ENCODE results near the gene ERGIC2.
A peak's percentile ranks its signal among the peaks of the same experiment; 100 is the strongest.

The ERGIC2 gene

GRCh38 chr12:29322157-29322556 lies 58.8 kb downstream of the ERGIC2 start:
- H4K91ac ChIP-seq (ENCODE audit: low read depth, low read length) = no peak overlapping the region
- H2AFZ ChIP-seq (ENCODE audit: insufficient read depth, low read length, poor library complexity) = no peak overlapping the region
- H4K12ac ChIP-seq (ENCODE audit: low read depth, low read length) = no peak overlapping the region
- H3K27me3 ChIP-seq (ENCODE audit: insufficient read depth, low read length) = no peaks in the 10 kb centered on the region
- H3K9ac ChIP-seq (ENCODE audit: low read length) = no peak overlapping the region
- H4K8ac ChIP-seq (ENCODE audit: low read depth, low read length) = no peak overlapping the region
- H2BK5ac ChIP-seq (ENCODE audit: low read depth, low read length, poor library complexity) = no peak overlapping the region
- no peak overlapping the region for H2AK5ac ChIP-seq (ENCODE audit: low read length)
- no peak overlapping the region for H3K27ac ChIP-seq (ENCODE audit: low read depth, low read length)
- no peaks in the 10 kb centered on the region for H3K4me1 ChIP-seq (ENCODE audit: control insufficient read depth in 1 of 2, insufficient read depth in 2 of 2, low read length in 2 of 2)
- no peak overlapping the region for H3K4me2 ChIP-seq (ENCODE audit: low read length)
- WGBS (ENCODE audit: extremely low coverage, insufficient coverage, insufficient read length) = no CpG with 5 or more reads among the region's 3 CpGs
- no peak overlapping the region for H3K23ac ChIP-seq (ENCODE audit: low read length)
- no peak for DNase-seq
- no peak overlapping the region for H3K4me3 ChIP-seq (ENCODE audit: low read depth, low read length)
- no peak overlapping the region for H2BK120ac ChIP-seq (ENCODE audit: insufficient read depth, low read length, poor library complexity)
- H3K9me3 ChIP-seq (ENCODE audit: insufficient read depth, low read depth, low read length) = peaks cover 7% of the 10 kb centered on the region
- H3K36me3 ChIP-seq (ENCODE audit: control insufficient read depth in 1 of 2, insufficient read depth in 2 of 2, low read length in 2 of 2) = peaks cover 7 to 10% of the 10 kb centered on the region in 2 experiments
- H3K79me1 ChIP-seq (ENCODE audit: low read length) = no peaks in the 10 kb centered on the region
- no peak overlapping the region for H3K14ac ChIP-seq (ENCODE audit: low read length)
- no peak overlapping the region for H3K18ac ChIP-seq (ENCODE audit: low read length)
- no peaks in the 10 kb centered on the region for H3K79me2 ChIP-seq (ENCODE audit: control insufficient read depth, insufficient read depth, low read length, poor library complexity)
- H2BK12ac ChIP-seq (ENCODE audit: low read length) = no peak overlapping the region
- H3K4ac ChIP-seq (ENCODE audit: low read depth, low read length) = no peak overlapping the region

GRCh38 chr12:29320295-29321085 lies 60.5 kb downstream of the ERGIC2 start:
- Histone ChIP-seq H3K79me2 (ENCODE audit: control insufficient read depth, insufficient read depth, low read length, poor library complexity) (no peaks in the 10 kb centered on the region), H3K27ac (ENCODE audit: low read depth, low read length) (no peak overlapping the region), H3K4me1 (ENCODE audit: control insufficient read depth in 1 of 2, insufficient read depth in 2 of 2, low read length in 2 of 2) (peaks cover 0 to 3% of the 10 kb centered on the region in 2 experiments), H3K4me2 (ENCODE audit: low read length) (no peak overlapping the region), H3K9me3 (ENCODE audit: insufficient read depth, low read depth, low read length) (peaks cover 7% of the 10 kb centered on the region), H3K23ac (ENCODE audit: low read length) (no peak overlapping the region), H3K9ac (ENCODE audit: low read length) (no peak overlapping the region), H3K27me3 (ENCODE audit: insufficient read depth, low read length) (no peaks in the 10 kb centered on the region), H2BK5ac (ENCODE audit: low read depth, low read length, poor library complexity) (no peak overlapping the region), H3K4me3 (ENCODE audit: low read depth, low read length) (no peak overlapping the region), H2BK120ac (ENCODE audit: insufficient read depth, low read length, poor library complexity) (no peak overlapping the region), H2AFZ (ENCODE audit: insufficient read depth, low read length, poor library complexity) (no peak overlapping the region), H2BK12ac (ENCODE audit: low read length) (no peak overlapping the region), H3K18ac (ENCODE audit: low read length) (no peak overlapping the region), H3K36me3 (ENCODE audit: control insufficient read depth in 1 of 2, insufficient read depth in 2 of 2, low read length in 2 of 2) (peaks cover 7 to 10% of the 10 kb centered on the region in 2 experiments), H4K12ac (ENCODE audit: low read depth, low read length) (no peak overlapping the region), H2AK5ac (ENCODE audit: low read length) (no peak overlapping the region), H4K8ac (ENCODE audit: low read depth, low read length) (no peak overlapping the region), H3K4ac (ENCODE audit: low read depth, low read length) (no peak overlapping the region), H3K14ac (ENCODE audit: low read length) (no peak overlapping the region), H4K91ac (ENCODE audit: low read depth, low read length) (no peak overlapping the region), H3K79me1 (ENCODE audit: low read length) (no peaks in the 10 kb centered on the region)
- no CpG with 5 or more reads among the region's 2 CpGs for WGBS (ENCODE audit: extremely low coverage, insufficient coverage, insufficient read length)
- DNase-seq = no peak

GRCh38 chr12:29317556-29318363 lies 63.2 kb downstream of the ERGIC2 start:
- Histone ChIP-seq H2BK12ac (ENCODE audit: low read length) (no peak overlapping the region), H3K79me2 (ENCODE audit: control insufficient read depth, insufficient read depth, low read length, poor library complexity) (no peaks in the 10 kb centered on the region), H4K8ac (ENCODE audit: low read depth, low read length) (no peak overlapping the region), H3K18ac (ENCODE audit: low read length) (no peak overlapping the region), H3K4me3 (ENCODE audit: low read depth, low read length) (no peak overlapping the region), H4K12ac (ENCODE audit: low read depth, low read length) (no peak overlapping the region), H4K91ac (ENCODE audit: low read depth, low read length) (no peak overlapping the region), H3K23ac (ENCODE audit: low read length) (no peak overlapping the region), H3K4me2 (ENCODE audit: low read length) (no peak overlapping the region), H3K79me1 (ENCODE audit: low read length) (no peaks in the 10 kb centered on the region), H3K27ac (ENCODE audit: low read depth, low read length) (no peak overlapping the region), H3K14ac (ENCODE audit: low read length) (no peak overlapping the region), H3K36me3 (ENCODE audit: control insufficient read depth in 1 of 2, insufficient read depth in 2 of 2, low read length in 2 of 2) (peaks cover 3 to 5% of the 10 kb centered on the region in 2 experiments), H3K4ac (ENCODE audit: low read depth, low read length) (no peak overlapping the region), H3K9ac (ENCODE audit: low read length) (no peak overlapping the region), H2AFZ (ENCODE audit: insufficient read depth, low read length, poor library complexity) (no peak overlapping the region), H3K4me1 (ENCODE audit: control insufficient read depth in 1 of 2, insufficient read depth in 2 of 2, low read length in 2 of 2) (peaks cover 0 to 3% of the 10 kb centered on the region in 2 experiments), H2BK120ac (ENCODE audit: insufficient read depth, low read length, poor library complexity) (no peak overlapping the region), H2AK5ac (ENCODE audit: low read length) (no peak overlapping the region), H2BK5ac (ENCODE audit: low read depth, low read length, poor library complexity) (no peak overlapping the region), H3K27me3 (ENCODE audit: insufficient read depth, low read length) (no peaks in the 10 kb centered on the region), H3K9me3 (ENCODE audit: insufficient read depth, low read depth, low read length) (peaks cover 2% of the 10 kb centered on the region)
- no CpG with 5 or more reads among the region's 8 CpGs for WGBS (ENCODE audit: extremely low coverage, insufficient coverage, insufficient read length)
- DNase-seq = peak; percentile 56 to 80

GRCh38 chr12:29316752-29317151 lies 64.2 kb downstream of the ERGIC2 start:
- Histone ChIP-seq H2BK12ac (ENCODE audit: low read length) (no peak overlapping the region), H3K4me2 (ENCODE audit: low read length) (no peak overlapping the region), H3K27me3 (ENCODE audit: insufficient read depth, low read length) (no peaks in the 10 kb centered on the region), H4K12ac (ENCODE audit: low read depth, low read length) (no peak overlapping the region), H3K79me1 (ENCODE audit: low read length) (no peaks in the 10 kb centered on the region), H2BK5ac (ENCODE audit: low read depth, low read length, poor library complexity) (no peak overlapping the region), H2AK5ac (ENCODE audit: low read length) (no peak overlapping the region), H3K79me2 (ENCODE audit: control insufficient read depth, insufficient read depth, low read length, poor library complexity) (no peaks in the 10 kb centered on the region), H3K4me3 (ENCODE audit: low read depth, low read length) (no peak overlapping the region), H3K18ac (ENCODE audit: low read length) (no peak overlapping the region), H4K8ac (ENCODE audit: low read depth, low read length) (no peak overlapping the region), H4K91ac (ENCODE audit: low read depth, low read length) (no peak overlapping the region), H3K23ac (ENCODE audit: low read length) (no peak overlapping the region), H3K27ac (ENCODE audit: low read depth, low read length) (no peak overlapping the region), H3K36me3 (ENCODE audit: control insufficient read depth in 1 of 2, insufficient read depth in 2 of 2, low read length in 2 of 2) (peaks cover 0 to 3% of the 10 kb centered on the region in 2 experiments), H2AFZ (ENCODE audit: insufficient read depth, low read length, poor library complexity) (no peak overlapping the region), H3K14ac (ENCODE audit: low read length) (no peak overlapping the region), H3K9me3 (ENCODE audit: insufficient read depth, low read depth, low read length) (no peaks in the 10 kb centered on the region), H3K4me1 (ENCODE audit: control insufficient read depth in 1 of 2, insufficient read depth in 2 of 2, low read length in 2 of 2) (peaks cover 0 to 3% of the 10 kb centered on the region in 2 experiments), H3K9ac (ENCODE audit: low read length) (no peak overlapping the region), H3K4ac (ENCODE audit: low read depth, low read length) (no peak overlapping the region), H2BK120ac (ENCODE audit: insufficient read depth, low read length, poor library complexity) (no peak overlapping the region)
- DNase-seq = peak; percentile 84 to 85
- no CpG with 5 or more reads among the region's 4 CpGs for WGBS (ENCODE audit: extremely low coverage, insufficient coverage, insufficient read length)
